Measurements from ENCODE around the gene INAVA. TPM values are rescaled to one million over a fixed set of nuclear protein-coding genes. Genes with fewer than 3 reads are reported as not detected.

INAVA gene
- total RNA-seq, 1 experiment from 2014 or later, result 36.8 TPM

- H2BK12ac ChIP-seq (ENCODE audit: insufficient read length, low read depth, low read length), result no peak overlapping the region
- H2AK5ac ChIP-seq (ENCODE audit: insufficient read length, low read length), result no peak overlapping the region
- H3K4me2 ChIP-seq (ENCODE audit: insufficient read depth, insufficient read length, low read length), result no peak overlapping the region
- H4K5ac ChIP-seq (ENCODE audit: insufficient read length, low read depth, low read length), result no peak overlapping the region
- H2BK20ac ChIP-seq (ENCODE audit: low read depth, low read length, poor library complexity, severe bottlenecking), result no peak overlapping the region
- H2BK5ac ChIP-seq (ENCODE audit: insufficient read length, low read length), result no peak overlapping the region
- no peak overlapping the region for H3K56ac ChIP-seq (ENCODE audit: insufficient read length, low read depth, low read length)
- no peak overlapping the region for H3K4ac ChIP-seq (ENCODE audit: low read depth, low read length)
- no peak overlapping the region for H3T11ph ChIP-seq (ENCODE audit: low read length)
- DNase-seq, result no peak
- H3K4me3 Mint-ChIP-seq, result no peak overlapping the region
- no peak overlapping the region for H3K9ac ChIP-seq (ENCODE audit: extremely low read depth, insufficient read length, low read length)
- H3K36me3 Mint-ChIP-seq (ENCODE audit: insufficient read depth in 1 of 3, low read depth in 3 of 3), result peaks cover 8 to 60% (median 43%) of the 10 kb centered on the region in 3 experiments; a peak in 6 of 7 replicates
- H3K9me3 Mint-ChIP-seq, result no peaks in the 10 kb centered on the region
- no peak overlapping the region for H4K91ac ChIP-seq (ENCODE audit: insufficient read length, low read depth, low read length)
- H3K27ac ChIP-seq (ENCODE audit: insufficient read length, low read depth, low read length), result no peak overlapping the region
- peaks cover 7 to 14% of the 10 kb centered on the region in 2 experiments for H3K4me1 Mint-ChIP-seq
- no CpG with 5 or more reads among the region's 1 CpG for WGBS (ENCODE audit: extremely low coverage, insufficient read length, low lambda C conversion rate)
- no peak overlapping the region for H3K14ac ChIP-seq (ENCODE audit: insufficient read depth, low read length)
- no peaks in the 10 kb centered on the region for H4K20me1 ChIP-seq (ENCODE audit: control insufficient read depth, insufficient read depth, insufficient read length)
- H2AFZ ChIP-seq (ENCODE audit: low read length), result no peak overlapping the region
- no peak overlapping the region for H2BK120ac ChIP-seq (ENCODE audit: low read depth, low read length, poor library complexity, severe bottlenecking)
- peaks cover 3% of the 10 kb centered on the region; the same call in 1 of the 2 replicates for H3K4me1 ChIP-seq (ENCODE audit: insufficient read depth, low read length)
- no peak for TF ChIP-seq CTCF (conservative IDR thresholded peaks at IDR 0.05)
- H2BK15ac ChIP-seq (ENCODE audit: low read depth, low read length), result no peak overlapping the region
- no peaks in the 10 kb centered on the region for H3K23me2 ChIP-seq (ENCODE audit: insufficient read length, low read depth, low read length, poor library complexity, severe bottlenecking)
- H4K8ac ChIP-seq (replicated peaks; ENCODE audit: insufficient read length, low read depth, low read length), result no peak overlapping the region
- H3K23ac ChIP-seq (ENCODE audit: insufficient read length, low read depth, low read length), result no peak overlapping the region
- H3K9me3 ChIP-seq (ENCODE audit: control insufficient read depth, low read depth, low read length), result no peaks in the 10 kb centered on the region
- H3K27ac Mint-ChIP-seq, result peak overlapping the region in 2 of 3 experiments; percentile 69 to 71; a peak in 4 of 7 replicates
- H3K27me3 Mint-ChIP-seq (ENCODE audit: low read depth), result no peaks in the 10 kb centered on the region
- no peaks in the 10 kb centered on the region for H3K79me1 ChIP-seq (ENCODE audit: insufficient read depth, low read depth, low read length, poor library complexity, severe bottlenecking)
- H3K18ac ChIP-seq (ENCODE audit: insufficient read length, low read depth, low read length), result no peak overlapping the region
- H3K79me2 ChIP-seq (ENCODE audit: insufficient read depth, low read length), result no peaks in the 10 kb centered on the region
- H3K27me3 ChIP-seq (ENCODE audit: insufficient read depth, low read length), result no peaks in the 10 kb centered on the region
Observed at GRCh38 chr1:200846398-200846797, 48.3 kb upstream of the INAVA start.

All from H9 (cell line).